NOMO-1 treated with DMSO at 0.1 percent for 48 hours (cell line): ENCODE data around the gene ACTR6.

Source experiments
- DNase-seq: peaks from one replicate; lab custom pipeline; 2025; ENCODE audit not compliant: unreplicated experiment; lab: John Stamatoyannopoulos, UW

ACTR6 gene

DNA sequence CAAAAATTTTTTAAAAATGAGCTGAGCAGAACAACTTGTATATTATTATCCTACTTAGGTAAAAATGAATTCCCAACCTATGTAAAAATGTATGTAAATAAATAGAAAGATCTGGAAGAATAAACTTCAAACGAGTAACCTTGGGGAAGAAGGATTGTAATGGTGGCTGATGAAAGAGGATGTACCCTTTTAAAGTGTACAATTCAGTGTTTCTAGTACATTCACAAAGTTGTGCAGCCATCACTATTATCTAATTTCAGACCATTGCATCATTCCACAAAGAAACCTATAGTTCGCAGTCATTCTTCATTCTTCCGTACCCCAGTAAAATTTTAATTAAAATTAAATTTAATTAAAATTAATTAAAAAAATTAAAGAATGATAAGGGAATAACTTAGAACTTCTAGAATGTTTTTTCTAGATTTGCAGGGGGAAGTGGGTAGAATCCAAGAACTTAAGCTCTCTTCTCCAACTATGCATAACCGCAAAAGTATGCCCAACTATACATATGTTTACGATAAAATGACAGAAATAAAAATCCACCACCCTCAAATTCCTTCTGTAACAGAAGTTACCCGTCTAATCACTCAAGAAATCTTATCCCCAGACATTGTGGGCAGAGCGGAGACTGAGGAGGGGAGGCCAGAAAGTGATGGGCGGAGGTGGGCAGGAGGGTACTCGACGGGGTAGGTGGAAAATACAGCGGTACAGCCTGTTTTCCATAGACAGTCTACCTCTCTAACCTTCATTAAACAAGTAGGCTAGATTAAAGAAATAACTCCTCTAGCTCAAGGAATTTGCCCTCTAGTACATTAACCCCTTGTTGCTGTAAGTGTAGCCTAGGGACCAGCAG lies 65.3 kb downstream of the ACTR6 start:
- no peak for DNase-seq

DNA sequence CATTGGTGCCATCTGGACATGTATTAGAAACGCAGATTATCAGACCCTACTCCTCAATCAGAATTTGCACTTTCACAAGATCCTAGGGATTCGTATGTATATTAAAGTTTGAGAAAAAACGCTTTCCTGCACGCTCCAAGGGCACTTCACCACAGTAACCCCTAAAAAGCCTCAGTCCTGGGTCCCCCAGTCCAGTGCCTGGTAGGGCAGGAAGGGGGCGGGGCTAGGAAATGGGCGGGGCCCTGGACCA lies 65.9 kb downstream of the ACTR6 start:
- DNase-seq, result no peak

DNA sequence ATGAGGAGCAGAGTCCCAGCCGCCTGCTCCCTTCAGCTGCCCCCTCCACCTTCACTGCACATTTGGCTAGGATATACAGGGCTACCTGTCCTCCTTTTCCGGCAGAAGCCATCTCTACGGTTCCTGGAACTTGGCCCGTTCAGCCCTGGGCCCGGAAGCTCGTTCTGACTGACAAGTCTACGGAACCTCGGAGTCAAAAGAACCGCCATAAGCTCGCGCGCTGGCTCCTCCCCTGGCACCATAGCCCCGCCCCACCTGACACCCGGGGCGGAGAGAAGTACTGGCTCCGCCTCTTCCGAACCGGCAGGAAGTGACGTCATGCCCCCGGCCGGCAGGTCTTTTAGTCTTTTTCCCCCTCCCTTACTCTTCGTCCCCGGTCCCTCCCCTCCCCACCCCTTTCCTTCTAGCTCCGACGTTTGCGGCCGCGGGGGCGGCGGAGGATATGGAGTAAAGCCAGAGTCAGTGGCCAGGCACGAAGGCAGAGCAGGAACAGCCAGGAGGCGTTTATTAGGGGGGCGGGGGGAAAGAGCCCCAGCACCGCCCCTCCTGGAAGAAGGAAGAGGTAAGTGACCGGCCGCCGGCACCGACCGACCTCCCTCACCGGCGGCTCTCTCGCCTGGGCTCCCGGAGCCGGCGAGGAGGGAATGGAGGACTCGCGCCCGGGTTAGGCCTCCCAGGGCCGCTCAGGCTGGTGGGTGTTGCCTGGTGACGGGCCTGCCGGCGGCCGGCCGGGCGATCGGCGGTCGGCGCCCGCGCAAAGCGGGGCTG lies 66.4 kb downstream of the ACTR6 start, which contains the start of the genes DEPDC4 and SCYL2:
Gene DEPDC4 (minus strand): TSS at position 245 of the 768 bp plus-strand sequence. CDS start 3 bp downstream, at position 242.
Gene SCYL2 (plus strand): TSS at position 343 of the 768 bp plus-strand sequence. CDS start 15,794 bp downstream, outside the sequence.
- peak; percentile 89 for DNase-seq

DNA sequence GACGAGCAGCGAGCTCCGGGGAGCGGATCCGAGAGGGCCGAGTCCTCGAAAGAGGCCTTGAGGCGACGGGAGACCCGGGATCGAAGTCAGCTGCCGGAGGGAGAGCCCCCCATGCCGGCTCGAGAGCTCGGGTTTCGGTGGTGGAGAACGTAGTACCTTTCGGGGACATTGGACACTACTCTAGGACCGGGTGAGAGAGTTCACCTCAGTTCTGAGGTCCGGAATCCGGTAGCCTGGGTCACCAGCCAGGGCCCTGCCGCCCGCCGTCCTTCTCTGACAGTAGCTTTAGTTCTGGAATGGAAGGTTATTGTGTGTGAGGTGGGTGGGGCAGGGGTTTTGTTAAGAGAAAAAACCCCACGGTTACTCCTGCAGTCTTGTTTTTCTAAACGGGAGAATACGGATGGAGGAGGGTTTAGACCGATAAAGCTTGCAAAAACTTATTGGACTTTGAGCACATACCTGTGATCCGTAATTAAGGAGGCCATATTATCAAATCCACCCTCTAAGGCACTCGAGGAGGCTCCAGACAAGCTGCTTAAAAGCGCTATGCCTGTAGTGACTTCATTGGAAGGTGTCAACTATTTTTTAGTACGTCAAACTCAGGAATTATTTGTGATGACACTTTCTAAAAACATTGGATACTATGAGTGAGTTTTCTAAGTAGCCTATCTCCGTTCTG lies 67.1 kb downstream of the ACTR6 start:
- DNase-seq, result peak; percentile 31

DNA sequence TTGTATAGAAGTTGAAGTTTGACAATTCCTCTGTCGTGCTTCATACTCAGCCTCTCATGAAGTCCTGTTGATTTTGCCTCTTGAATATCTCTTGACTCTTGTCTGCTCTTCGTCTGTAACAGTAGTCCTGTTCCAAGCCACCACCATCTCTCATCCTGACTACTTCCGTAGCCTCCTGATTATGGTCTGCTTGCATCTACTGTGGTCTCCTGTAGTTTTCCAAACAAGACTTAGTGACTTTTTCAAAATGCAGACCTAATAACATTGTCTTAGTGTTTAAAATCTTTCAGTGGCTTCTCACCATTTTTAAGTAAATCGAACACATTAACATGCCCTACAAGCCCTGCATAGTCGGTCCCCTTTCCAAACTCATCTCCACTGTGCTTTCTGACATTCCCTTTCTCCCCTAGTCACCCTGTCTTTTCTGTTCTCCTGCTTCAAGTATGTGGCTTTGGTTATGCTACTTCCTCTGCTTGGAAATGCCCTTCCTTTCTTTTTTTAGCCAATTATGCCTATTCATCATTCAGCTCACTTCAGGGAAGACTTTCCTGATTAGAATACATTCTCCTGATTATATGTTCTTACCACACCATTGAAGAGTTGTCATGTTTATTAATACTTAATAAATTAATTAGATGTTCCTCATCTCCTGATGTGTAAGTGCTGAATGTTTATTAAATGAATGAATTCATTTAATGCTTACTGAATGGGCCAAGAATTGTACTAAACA lies 68.4 kb downstream of the ACTR6 start:
- no peak for DNase-seq

GRCh38 chr12:100273782-100274181 lies 73.2 kb downstream of the ACTR6 start:
- no peak for DNase-seq
